ENCODE results near the gene PDE10A.

- TF ChIP-seq CTCF (IDR thresholded peaks at IDR 0.05) (no peak), USF1 (CRISPR knock-in tag; IDR thresholded peaks at IDR 0.05) (no peak), TEAD4 (CRISPR knock-in tag; IDR thresholded peaks at IDR 0.05) (no peak), ZBTB21 (CRISPR knock-in tag; IDR thresholded peaks at IDR 0.05; ENCODE audit: borderline replicate concordance) (no peak), CDX4 (CRISPR knock-in tag; IDR thresholded peaks at IDR 0.05; ENCODE audit: borderline replicate concordance) (no peak), ATF1 (CRISPR knock-in tag; IDR thresholded peaks at IDR 0.05) (no peak), CREM (CRISPR knock-in tag; IDR thresholded peaks at IDR 0.05) (no peak), FOXP1 (CRISPR knock-in tag; IDR thresholded peaks at IDR 0.05; ENCODE audit: borderline replicate concordance) (no peak), ATF2 (CRISPR knock-in tag; IDR thresholded peaks at IDR 0.05; ENCODE audit: borderline replicate concordance, low read depth) (no peak), MXD4 (CRISPR knock-in tag; IDR thresholded peaks at IDR 0.05; ENCODE audit: borderline replicate concordance) (no peak), ESRRA (CRISPR knock-in tag; IDR thresholded peaks at IDR 0.05; ENCODE audit: borderline replicate concordance) (no peak), MAX (CRISPR knock-in tag; IDR thresholded peaks at IDR 0.05) (no peak), NR2C2 (CRISPR knock-in tag; IDR thresholded peaks at IDR 0.05) (no peak), CREB1 (CRISPR knock-in tag; IDR thresholded peaks at IDR 0.05) (no peak)
These were observed 17.9 kb upstream of the PDE10A start for GRCh38 chr6:165680975-165681374.

Data from WTC11 (cell line).